GM19438 (cell line): ENCODE measurements around the gene SCN1A.
"Not testable (repeated sequence)": the region's sequence is repeated elsewhere in the genome, so short reads cannot be mapped to it uniquely, and the experiment has no call there.

Source experiments
- ATAC-seq: cut with Tn5 transposase; IDR thresholded peaks from one replicate; pipeline ENCODE4 v1.9.1; 2021; ENCODE audit warnings: low read depth; ENCODE audit not compliant: unreplicated experiment

Gene SCN1A

DNA sequence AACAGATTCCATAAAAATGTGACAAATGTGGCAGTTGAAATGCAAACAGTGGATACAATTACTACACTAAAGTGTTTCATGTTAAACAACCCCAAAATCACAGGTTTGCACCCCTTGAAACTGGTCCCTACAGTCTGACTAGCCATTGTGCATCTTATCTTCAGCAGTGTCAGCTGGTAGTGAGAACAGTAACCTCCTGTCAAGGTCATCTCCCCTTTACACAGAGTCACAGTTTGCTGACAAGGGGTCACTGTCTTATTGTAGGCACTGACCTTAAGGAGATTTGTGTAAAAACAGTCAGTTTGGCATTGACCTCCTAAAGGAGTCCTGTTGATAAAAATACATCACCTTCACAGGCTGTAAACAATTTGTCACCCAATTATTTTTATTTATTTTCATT lies 137.0 kb downstream of the SCN1A start:
- ATAC-seq: no peak

DNA sequence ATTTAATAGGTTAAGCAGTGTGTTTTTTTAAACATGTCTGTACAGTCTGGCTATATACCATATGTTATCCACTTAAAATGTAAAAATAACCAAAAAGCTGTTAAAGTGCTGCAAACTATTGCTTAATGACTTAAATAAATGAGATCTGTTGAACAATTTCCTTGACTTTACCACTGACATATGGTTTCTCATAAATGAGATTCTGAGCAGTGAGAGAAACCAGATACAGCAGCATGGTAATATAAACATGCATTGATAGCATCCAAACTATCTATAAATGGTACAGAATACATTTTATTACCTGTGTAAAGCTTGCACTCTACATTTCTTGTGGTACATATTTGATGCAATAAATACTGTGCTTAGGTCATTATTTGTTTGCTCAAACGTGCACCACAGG lies 138.0 kb downstream of the SCN1A start:
- ATAC-seq: no peak

DNA sequence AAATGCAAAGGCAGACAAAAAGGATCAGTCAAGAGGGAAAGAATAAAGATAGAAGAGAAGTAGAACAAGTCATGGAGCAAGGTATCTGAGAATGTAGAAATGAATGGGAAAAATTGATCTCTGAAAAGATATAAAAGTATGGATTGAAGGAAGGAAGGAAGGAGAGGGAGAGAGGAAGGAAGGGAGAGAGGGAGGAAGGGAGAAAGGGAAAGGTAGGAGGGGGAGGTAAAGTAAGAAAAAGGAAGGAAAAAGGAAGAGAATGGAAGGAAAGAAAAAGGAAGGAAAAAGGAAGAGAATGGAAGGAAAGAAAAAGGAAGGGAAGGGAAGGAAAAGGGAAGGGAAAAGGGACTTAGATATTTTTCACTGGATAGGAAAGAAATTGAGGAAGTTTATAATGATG lies 142.7 kb downstream of the SCN1A start:
- no peak for ATAC-seq

DNA sequence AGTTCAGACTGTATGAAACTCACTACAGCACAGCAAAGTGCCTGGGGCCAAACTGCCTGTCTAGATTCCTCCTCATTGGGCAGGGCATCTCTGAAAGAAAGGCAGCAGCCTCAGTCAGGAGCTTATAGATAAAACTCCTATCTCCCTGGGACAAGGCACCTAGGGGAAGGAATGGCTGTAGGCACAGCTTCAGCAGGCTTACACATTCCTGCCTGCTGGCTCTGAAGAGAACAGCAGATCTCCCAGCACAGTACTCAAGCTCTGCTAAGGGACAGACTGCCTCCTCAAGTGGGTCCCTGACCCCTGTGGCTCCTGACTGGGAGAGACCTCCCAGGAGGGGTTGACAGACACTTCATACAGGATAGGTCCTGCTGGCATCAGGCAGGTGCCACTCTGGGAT lies 155.7 kb downstream of the SCN1A start:
- not testable (repeated sequence) for ATAC-seq

DNA sequence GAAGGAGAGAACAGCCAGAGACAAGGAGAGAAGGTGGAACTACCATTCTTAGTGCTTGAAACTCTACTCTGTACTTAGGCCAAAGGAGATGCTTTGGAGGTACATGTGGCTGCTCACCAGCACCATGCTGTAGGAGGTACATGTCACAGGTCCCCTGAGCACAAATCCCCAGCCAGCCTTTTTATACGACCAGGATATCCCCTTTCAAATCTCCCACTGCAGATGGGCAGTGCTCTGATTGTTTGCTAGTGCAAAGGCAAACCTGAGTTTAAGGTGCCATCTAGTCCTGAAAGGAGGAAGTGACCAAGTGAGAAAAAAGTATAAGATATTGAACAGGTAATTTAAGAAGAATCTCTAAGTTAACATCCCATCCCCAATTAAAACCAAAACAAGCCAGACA lies 157.2 kb downstream of the SCN1A start:
- ATAC-seq: no peak

DNA sequence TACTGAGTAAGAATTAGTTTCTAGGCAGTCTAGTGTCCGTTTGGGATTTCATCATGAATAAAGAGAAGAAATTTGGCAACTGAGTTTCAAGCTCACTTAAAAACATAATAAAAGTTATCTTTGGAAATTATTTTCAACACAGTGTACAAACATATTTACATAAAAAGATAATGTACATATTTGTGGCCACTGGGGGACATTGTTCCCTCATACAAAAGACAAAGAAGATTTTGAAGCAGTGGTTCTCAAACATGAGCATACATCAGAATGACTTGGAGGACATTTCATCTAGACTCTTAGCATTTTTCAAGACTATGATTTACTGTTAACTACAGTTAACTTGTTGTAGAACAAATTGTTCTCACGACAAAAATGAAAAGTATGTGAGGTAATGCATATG lies 158.6 kb downstream of the SCN1A start:
- ATAC-seq: no peak

DNA sequence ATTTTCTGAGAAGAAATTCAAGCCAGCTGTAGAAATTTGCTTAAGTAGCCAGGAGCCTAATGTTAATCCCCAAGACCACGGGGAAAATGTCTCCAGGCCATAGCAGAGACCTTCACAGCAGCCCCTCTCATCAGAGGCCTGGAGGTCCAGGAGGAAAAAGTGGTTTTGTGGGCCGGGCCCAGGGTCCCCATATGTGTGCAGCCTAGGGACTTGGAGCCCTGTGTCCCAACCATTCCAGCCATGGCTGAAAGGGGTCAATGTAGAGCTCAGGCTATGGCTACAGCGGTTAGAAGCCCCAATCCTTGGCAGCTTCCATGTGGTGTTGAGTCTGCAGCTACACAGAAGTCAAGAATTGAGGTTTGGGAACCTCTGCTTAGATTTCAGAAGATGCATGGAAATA lies 160.1 kb downstream of the SCN1A start:
- no peak for ATAC-seq

DNA sequence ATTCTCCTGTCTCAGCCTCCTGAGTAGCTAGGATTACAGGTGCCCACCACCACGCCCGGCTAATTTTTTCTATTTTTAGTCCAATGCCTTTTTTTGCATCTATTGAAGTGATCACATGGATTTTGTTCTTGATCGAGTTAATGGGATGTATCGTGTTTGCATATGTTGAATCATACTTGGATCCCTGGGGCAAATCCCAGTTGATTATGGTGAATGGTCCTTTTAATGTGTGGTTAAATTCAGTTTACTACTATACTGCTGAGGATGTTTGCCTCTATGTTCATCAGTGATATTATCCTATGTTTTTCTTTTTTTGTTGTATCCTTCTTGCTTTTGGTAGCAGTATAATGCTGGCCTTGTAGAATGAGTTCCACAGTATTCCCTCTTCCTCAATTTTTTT lies 166.0 kb downstream of the SCN1A start:
- ATAC-seq: no peak

DNA sequence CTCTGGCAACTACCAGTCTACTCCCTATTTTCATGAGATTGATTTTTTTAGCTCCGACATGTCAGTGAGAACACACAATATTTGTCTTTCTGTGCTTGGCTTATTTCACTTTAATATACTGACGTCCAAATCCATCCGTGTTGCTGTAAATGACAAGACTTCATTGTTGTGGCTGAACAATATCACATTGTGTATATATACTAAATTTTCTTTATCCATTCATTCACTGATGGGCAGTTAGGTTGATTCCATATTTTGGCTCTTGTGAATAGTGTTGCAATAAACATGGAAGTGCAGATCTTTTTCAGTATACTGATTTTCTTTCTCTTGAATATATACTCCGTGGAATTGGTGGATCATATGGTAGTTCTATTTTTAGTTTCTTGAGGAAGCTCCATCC lies 168.4 kb downstream of the SCN1A start:
- ATAC-seq: no peak

DNA sequence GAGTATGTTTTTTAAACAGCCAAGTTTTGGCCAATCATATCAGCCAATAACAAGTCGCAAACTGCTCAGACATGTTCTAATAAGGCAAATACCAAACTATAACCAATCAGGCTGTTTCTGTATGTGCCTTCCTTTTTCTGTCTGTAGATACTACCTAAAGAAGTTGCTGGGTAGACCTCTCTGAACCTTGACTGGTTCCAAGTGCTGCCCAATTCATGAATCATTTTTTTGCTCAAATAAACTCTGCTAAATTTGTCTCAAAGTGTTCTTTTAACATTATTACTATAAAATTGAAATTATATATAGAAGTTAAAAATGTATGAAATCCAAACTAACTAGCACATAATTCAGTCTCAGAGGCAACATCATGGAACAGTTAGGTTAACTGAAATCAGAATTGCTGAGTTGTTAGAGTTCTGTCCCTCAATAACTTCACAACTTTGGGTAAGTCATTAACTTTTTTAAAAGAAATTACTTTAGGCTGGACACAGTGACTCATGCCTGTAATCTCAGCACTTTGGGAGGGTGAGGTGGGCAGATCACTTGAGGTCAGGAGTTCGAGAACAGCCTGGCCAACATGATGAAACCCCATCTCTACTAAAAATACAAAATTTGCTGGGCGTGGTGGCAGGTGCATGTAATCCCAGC lies 169.4 kb downstream of the SCN1A start:
- no peak for ATAC-seq

DNA sequence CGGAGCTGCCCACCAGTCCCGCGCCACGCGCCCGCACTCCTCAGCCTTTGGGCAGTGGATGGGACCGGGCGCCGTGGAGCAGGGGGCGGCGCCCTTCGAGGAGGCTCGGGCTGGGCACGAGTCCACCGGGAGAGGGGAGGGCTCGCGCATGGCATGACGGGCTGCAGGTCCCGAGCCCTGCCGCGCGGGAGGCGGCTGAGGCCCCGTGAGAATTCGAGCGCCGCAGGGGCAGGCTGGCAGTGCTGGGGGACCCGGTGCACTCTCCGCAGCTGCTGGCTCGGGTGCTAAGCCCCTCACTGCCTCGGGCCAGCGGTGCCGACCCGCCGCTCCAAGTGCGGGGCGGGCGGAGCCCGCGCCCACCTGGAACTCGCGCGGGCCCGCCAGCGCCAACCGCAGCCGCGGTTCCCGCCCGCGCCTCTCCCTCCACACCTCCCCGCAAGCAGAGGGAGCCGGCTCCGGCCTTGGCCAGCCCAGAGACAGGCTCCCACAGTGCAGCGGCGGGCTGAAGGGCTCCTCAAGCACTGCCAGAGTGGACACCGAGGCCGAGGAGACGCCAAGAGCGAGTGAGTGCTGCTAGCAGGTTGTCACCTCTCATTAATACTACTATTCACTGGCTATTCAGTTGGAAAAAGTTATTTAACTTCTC lies 170.7 kb downstream of the SCN1A start:
- ATAC-seq: no peak

DNA sequence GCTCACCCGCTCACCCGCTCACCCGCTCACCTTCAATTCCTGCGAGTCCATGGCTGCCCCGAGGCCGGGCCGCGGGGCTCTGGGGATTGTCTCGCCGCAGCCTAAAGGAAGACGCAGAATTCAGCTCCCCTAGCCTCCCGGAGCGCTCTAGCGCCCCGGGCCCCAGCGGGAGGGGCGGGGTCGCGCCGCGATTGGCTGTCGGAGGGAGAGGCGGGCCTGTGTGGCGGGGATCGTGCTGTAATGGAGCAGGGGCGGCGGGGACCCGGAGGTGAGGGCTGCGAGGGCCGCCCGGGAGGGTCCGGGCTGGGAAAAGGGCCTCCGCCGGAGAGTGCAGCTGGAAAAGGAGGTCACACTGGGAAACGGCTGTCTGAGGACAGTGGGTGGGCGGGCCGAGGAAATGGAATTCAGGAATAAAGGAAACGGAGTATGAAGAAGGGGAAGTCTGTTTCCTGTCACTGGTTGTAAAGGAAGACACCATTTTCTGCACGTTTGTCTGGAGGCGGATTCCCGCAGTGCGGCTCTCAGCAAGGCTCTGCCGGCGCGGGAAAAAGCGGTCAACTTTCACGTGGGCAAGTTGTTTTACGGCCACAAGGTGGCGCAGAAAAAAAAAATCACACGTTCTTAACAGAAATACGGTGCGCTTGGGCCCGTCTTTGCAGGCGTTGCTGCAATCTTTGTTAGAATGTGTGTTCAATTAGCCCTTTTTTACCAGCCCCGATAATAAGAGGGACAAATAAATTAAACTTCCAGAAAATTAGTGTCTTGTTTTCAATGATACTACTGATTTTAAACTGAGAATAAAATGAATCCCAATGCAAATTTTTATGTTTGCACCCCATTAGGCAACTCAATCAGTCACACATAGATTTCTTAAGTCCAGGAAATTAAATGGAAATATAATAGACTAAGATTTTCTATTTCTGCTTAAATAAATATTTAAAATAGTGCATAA lies 173.9 kb downstream of the SCN1A start, which contains the start of gene TTC21B:
Gene TTC21B, minus strand, starts transcription at position 122 of the 952 bp plus-strand sequence. Its CDS starts 71 bp downstream, at position 51.
- ATAC-seq: peak; percentile 95

DNA sequence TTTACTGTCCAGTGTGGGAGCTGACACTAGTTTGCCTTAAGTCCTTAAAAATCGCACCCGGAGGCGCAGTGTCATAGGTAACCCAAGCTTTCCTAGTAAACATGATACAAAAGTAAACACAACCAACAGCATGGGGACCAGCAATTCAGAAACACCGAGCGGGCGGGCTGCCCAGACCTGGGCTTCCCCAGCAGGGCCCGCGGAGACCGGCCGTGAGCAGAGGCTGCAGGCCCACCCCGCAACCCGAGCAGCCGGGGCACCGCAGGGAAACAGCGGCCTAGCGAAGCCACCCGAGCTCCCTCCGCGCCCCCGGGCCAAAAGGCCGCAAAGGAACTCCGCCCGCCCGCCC lies 174.5 kb downstream of the SCN1A start:
- ATAC-seq: peak; percentile 41

DNA sequence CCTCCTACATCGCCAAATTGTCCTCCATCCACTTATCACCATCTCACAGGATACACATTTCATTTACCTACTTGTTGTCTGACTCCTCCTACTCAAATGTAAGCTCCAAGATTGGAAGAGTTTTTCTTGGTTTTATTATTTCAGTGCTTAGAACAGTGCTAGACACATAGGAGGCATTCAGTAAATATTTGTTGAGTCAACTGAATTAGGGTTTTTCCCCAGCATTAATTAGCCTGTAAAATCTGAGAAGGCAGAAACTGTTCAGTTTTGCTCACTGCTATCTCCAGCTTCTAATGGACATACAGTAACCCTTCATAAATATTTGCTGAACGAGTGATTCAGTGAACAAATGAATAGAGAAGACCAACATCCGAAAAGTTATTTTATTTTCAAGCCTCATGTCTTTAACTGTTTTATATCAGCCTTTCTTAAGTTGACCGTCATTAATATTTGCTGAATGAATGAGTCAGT lies 175.0 kb downstream of the SCN1A start:
- no peak for ATAC-seq

DNA sequence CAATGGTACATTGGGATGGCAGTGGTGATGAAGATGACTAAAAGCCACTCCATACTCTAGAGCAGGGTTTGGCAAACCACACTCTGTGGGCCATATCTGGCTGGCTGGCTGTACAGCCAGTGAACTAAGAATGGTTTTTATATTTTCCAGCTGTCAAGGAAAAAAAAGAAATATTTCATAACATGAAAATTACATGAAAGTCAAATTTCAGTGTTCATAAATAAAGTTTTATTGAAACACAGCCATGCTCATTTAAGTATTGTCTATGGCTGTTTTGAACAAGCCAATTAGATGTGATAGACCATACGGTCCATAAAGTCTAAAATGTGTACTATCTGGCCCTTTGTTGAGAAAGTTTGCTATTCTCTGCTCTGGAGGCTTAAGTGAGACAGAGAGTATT lies 175.7 kb downstream of the SCN1A start:
- no peak for ATAC-seq

DNA sequence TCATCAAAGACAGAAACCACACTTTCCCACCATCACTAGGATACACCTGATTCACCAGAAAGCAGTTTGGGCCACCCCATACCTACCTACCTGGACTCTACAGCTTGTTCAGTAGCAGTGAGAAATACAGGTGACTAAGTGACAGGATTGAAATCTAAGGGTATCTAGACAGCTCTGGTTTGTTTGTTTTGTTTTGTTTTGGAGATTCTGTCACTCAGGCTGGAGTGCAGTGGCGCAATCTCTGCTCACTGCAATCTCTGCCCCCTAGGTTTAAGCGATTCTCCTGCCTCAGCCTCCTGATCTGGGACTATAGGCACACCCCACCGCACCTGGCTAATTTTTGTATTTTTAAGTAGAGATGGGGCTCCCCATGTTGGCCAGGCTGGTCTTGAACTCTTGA lies 177.4 kb downstream of the SCN1A start:
- ATAC-seq: no peak

DNA sequence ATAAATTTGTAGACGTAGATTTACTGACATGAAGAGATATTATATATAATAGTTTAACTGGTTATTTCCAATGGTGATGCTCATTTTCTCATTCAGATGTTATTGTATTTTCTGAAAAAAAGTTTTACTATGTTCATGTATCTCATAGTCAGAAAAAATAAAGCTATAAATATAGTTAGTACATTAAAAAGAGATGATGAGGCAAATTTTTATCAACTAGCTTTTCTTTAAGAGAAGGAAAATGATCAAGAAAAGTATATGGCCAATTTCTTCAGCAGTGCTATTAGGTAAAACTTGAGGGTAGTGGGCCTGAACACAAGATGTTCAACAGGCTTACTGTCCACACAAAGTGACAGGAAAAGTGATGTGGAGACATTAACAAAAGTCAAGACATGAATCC lies 186.0 kb downstream of the SCN1A start:
- ATAC-seq: no peak

DNA sequence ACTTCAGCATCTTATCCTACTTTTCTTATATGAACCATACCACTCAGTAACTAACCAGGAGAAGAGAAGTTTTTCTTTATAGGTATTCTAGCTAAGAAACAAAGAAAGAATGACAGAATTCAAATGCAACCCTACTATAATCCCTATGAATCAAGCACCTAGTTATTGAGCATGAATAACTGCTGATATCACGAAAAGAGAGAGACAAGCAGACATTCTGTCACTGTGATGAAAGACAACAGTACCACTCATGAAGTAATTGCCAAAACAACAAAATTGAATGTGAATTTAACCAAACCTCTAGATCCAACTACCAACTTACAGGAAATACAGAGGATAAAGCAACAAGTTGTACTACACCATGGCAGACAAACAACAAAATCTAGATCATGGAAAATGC lies 189.6 kb downstream of the SCN1A start:
- ATAC-seq: no peak
